GM23338 (cell line): Measurements from ENCODE around the gene SBF2.

Source experiments
- EZH2phosphoT487 ChIP-seq: fragments of 200-600 bp; sonication (generic); IDR thresholded peaks from one replicate; pipeline ENCODE4 v1.8.1; 2018; ENCODE audit warnings: antibody characterized with exemption; ENCODE audit not compliant: unreplicated experiment
- REST ChIP-seq: IDR thresholded peaks from one replicate; pipeline ENCODE4 v1.6.1; 2018; ENCODE audit warnings: antibody characterized with exemption; ENCODE audit not compliant: unreplicated experiment
- TF ChIP-seq, protein P1 (sequence below), 2 experiments: fragments of 200-600 bp in 1 of 2; sonication (generic) in 1 of 2; conservative IDR thresholded peaks; 2 replicates each; pipeline versions ENCODE4 v1.5.1 to v1.6.1; 2016 to 2017; ENCODE audit warnings: antibody characterized with exemption in 2 of 2, low read depth in 2 of 2, mild to moderate bottlenecking in 2 of 2, moderate library complexity in 1 of 2

GRCh38 chr11:10272132-10272531 is 21.9 kb downstream of the SBF2 start:
- TF ChIP-seq, protein P1, sequence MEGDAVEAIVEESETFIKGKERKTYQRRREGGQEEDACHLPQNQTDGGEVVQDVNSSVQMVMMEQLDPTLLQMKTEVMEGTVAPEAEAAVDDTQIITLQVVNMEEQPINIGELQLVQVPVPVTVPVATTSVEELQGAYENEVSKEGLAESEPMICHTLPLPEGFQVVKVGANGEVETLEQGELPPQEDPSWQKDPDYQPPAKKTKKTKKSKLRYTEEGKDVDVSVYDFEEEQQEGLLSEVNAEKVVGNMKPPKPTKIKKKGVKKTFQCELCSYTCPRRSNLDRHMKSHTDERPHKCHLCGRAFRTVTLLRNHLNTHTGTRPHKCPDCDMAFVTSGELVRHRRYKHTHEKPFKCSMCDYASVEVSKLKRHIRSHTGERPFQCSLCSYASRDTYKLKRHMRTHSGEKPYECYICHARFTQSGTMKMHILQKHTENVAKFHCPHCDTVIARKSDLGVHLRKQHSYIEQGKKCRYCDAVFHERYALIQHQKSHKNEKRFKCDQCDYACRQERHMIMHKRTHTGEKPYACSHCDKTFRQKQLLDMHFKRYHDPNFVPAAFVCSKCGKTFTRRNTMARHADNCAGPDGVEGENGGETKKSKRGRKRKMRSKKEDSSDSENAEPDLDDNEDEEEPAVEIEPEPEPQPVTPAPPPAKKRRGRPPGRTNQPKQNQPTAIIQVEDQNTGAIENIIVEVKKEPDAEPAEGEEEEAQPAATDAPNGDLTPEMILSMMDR (conservative IDR thresholded peaks at IDR 0.05; ENCODE audit: low read depth in 2 of 2), result no peak
- TF ChIP-seq EZH2phosphoT487 (no peak), REST (no peak)
